Hematopoietic multipotent progenitor cell treated with erythropoietin and hydrocortisone succinate and interleukin-3 and kit ligand, for 15 days (in vitro differentiated cells): ENCODE measurements around the gene BANK1.

Experiments
- DNase-seq: peaks from one replicate; pipeline ENCODE4 v3.0.0-alpha.2; 2015; ENCODE audit warnings: low spot score

Gene BANK1

DNA sequence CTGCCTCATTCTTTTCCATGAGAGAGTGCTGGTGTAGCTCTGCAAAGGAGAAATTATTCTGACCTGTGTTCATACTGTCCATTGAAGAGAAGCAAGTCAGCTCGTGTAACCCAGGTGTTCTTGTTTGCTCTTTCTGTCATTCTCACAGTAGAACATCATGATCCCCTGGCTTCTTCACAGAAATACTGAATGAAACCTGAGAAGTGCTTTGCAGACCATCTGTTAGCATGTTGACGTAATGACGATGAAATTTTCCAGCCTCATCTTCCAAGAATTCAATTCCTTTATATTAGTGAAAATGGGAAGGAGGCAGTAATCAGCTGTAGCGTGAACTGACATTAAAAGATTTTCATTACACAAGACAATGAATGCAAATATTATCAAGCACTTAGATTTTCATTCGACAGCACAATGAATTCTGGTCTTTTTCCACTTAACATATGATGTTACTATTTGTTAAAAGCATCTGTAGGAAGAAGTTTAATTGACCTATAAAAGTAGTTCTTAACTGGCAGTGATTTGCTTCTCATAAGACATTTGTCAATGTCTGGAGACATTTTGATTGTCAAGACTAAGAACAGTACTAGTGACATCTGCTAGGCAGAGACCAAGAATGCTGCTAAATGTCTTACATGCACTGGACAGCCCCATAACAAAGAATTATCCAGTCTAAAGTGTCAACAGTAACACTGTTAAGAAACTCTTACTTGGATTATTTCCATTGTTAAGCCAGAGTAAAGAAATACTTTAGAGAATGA lies 246.3 kb downstream of the BANK1 start:
- no peak for DNase-seq

- no peak for DNase-seq
Measured at GRCh38 chr4:102037566-102037965, 247.0 kb downstream of the BANK1 start.

GRCh38 chr4:102042871-102043802 lies 252.6 kb downstream of the BANK1 start:
- no peak for DNase-seq

GRCh38 chr4:102047616-102048015 lies 257.1 kb downstream of the BANK1 start:
- DNase-seq: no peak

GRCh38 chr4:102055805-102056204 lies 265.3 kb downstream of the BANK1 start:
- no peak for DNase-seq

- DNase-seq: no peak
Measured at GRCh38 chr4:102057122-102057521, 266.6 kb downstream of the BANK1 start.

- DNase-seq: no peak
Measured at GRCh38 chr4:102061133-102061532, 270.6 kb downstream of the BANK1 start.

- DNase-seq: no peak
Measured at GRCh38 chr4:102064747-102065442, 274.4 kb downstream of the BANK1 start.

GRCh38 chr4:102076622-102077021 lies 286.1 kb downstream of the BANK1 start:
- DNase-seq: no peak

DNA sequence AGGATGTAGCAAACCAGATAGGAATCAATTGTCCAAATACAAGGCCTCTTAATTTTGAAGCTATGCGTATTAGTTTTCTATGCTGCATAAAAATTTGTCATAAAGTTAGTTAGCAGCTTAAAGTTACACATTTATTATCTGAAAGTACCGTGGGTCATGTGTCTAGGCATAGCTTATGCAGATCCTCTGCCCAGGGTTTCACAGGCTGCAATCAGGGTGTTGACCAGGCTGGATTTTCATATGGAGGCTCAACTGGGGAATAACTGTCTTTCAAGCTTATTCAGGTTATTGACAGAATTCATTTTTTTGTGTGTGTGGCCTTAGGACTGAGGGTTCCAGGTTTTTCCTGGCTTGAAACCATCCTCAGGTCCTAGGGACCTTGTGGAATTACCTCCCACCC lies 289.7 kb downstream of the BANK1 start:
- DNase-seq: no peak

DNA sequence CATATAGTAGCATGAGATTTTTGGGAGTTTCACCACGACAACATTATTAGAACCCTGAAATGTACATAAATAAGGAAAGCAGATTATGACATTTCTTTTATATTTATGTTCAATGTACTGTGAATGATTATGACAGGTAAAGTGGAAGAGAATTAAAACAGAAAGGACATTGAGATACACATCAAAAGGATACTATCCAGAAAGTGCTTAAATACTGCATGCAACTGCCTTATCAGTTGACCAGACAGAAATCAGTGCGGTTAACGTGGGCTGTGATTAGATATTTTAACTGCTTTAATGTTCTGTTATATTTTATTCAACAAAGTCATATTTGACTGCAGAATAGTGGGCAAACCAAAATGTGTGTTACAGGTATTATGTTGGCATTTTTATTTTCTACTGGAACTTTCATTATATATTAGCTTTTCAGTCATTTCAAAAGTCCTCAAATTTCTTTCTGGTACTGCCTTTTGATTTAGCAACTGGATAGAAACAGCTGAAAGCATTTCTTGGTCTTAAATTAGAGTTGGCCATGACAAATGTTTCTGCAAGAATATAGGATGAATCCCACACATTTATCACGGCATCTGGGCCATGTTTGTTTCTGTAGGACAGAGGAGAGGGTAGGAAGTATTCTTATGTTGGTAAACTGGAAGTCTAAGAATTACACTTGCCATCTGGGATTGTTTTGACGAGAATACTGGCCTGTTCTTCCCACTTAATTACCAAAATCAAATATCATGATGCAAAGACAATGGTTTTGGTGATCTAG lies 299.5 kb downstream of the BANK1 start:
- no peak for DNase-seq

- DNase-seq: no peak
Measured at GRCh38 chr4:102091656-102092055, 301.1 kb downstream of the BANK1 start.

DNA sequence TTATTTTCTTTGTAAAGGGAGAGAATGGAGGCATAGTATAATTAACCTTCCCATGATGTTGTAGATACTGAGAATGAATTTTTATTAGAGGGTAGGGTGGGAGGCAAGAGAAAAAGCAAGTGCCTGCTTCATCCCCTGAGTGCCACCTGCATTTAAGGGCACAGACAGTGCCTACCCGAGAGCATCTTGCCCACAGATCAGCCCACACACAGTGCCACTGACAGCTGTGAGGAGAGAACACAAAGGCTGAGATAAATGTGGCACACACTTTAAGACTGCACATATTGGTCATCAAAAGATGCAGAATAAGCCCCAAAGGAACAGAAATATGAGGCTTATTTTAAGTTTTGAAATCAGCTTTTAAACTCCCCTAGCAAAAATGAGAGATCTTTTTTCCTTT lies 304.0 kb downstream of the BANK1 start:
- no peak for DNase-seq

DNA sequence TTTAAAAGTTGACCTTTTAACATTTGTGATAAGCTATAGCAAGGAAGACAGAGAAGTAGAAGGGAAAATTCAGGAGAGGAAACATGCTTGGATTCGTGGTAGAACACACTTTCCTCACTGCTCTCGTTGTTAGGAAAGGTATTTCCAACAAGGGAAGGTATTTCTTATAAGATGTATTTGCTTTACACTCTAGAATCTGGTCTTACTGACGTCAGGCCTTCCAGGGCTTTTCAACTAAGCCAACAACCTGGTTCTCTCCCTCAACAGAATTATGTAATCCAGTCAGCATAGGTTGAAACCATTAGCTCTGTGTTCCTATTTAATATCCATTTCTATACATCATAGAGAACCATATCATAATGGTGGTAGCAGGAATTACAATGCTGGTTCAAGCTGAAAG lies 312.8 kb downstream of the BANK1 start:
- no peak for DNase-seq

GRCh38 chr4:102104278-102104677 lies 313.7 kb downstream of the BANK1 start:
- DNase-seq: no peak

DNA sequence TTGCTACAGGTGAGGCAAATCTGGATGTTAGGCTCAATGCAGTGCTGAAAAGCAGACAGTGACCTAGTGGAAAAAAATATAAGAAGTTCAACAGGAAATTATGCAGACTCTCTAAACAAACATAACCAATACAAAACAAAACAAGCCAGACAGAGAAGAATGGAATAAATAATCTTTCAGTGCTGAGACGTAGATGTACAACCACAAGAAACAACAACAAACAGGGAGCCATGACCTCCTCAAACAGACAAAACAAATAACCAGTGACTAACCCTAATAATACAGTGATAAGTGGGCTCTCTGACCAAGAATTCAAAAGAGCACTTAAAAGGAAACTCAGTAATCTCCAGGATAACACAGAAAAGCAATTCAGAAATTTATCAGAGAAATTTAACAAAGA lies 315.5 kb downstream of the BANK1 start:
- DNase-seq: no peak

GRCh38 chr4:102114118-102114630 lies 323.6 kb downstream of the BANK1 start:
- no peak for DNase-seq

- no peak for DNase-seq
Measured at GRCh38 chr4:102116121-102116520, 325.6 kb downstream of the BANK1 start.

DNA sequence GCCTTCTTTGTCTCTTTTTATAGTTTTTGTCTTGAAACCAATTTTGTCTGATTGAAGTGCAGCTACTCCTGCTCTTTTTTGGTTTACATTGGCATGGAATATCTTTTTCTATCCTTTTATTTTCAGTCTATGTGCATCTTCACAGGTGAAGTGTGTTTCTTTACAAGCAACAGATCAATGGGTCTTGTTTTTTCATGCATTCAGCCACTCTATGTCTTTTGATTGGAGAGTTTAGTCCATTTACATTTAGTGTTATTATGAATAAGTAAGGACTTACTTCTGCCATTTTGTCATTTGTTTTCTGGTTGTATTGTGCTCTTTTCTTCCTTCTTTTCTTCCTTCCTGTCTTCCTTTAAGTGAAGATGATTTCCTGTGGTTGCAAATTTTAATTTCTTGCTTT lies 330.3 kb downstream of the BANK1 start:
- DNase-seq: no peak
